Osteoblast (primary cell): ENCODE measurements around the gene FAM9C. TPM values are rescaled to one million over a fixed set of nuclear protein-coding genes. Genes with fewer than 3 reads are reported as not detected.

Source experiments
- DNase-seq: peaks from one replicate; pipeline ENCODE4 v3.0.0; 2011; ENCODE audit warnings: low spot score, mixed read lengths; ENCODE audit not compliant: insufficient read length; ENCODE audit errors: missing footprints
- H2AFZ ChIP-seq: 2 replicates; pipeline ENCODE4 v1.6.0; 2011; ENCODE audit warnings: mild to moderate bottlenecking, low read length
- H3K27ac ChIP-seq: 2 replicates; pipeline ENCODE4 v1.5.1; 2011; ENCODE audit warnings: mild to moderate bottlenecking, low read depth, low read length, moderate library complexity
- H3K27me3 ChIP-seq: 2 replicates; pipeline ENCODE4 v1.6.0; 2012; ENCODE audit warnings: mild to moderate bottlenecking, control low read depth, inconsistent platforms, low read length, moderate library complexity; ENCODE audit not compliant: insufficient read depth
- H3K36me3 ChIP-seq: 2 replicates; pipeline ENCODE4 v1.5.1; 2011; ENCODE audit warnings: mild to moderate bottlenecking, low read length, control low read depth, moderate library complexity; ENCODE audit not compliant: insufficient read depth
- H3K4me1 ChIP-seq: 2 replicates; pipeline ENCODE4 v1.5.1; 2011; ENCODE audit warnings: mild to moderate bottlenecking, low read length, control low read depth, moderate library complexity; ENCODE audit not compliant: insufficient read depth
- H3K4me2 ChIP-seq: 2 replicates; pipeline ENCODE4 v1.6.0; 2011; ENCODE audit warnings: mild to moderate bottlenecking, low read length; ENCODE audit not compliant: insufficient read depth
- H3K4me3 ChIP-seq: fragments of 200-600 bp; sonication (generic); 3 replicates; pipeline ENCODE4 v1.5.1; 2012; ENCODE audit warnings: mild to moderate bottlenecking, low read length, inconsistent platforms; ENCODE audit not compliant: insufficient read depth
- H3K79me2 ChIP-seq: 2 replicates; pipeline ENCODE4 v1.6.0; 2012; ENCODE audit warnings: mild to moderate bottlenecking, low read length, control low read depth, inconsistent platforms; ENCODE audit not compliant: insufficient read depth
- H3K9me3 ChIP-seq: 2 replicates; pipeline ENCODE4 v1.5.1; 2011; ENCODE audit warnings: low read depth, low read length, control low read depth
- H4K20me1 ChIP-seq: 2 replicates; pipeline ENCODE4 v1.6.0; 2012; ENCODE audit warnings: mild to moderate bottlenecking, low read length, control low read depth; ENCODE audit not compliant: insufficient read depth
- total RNA-seq: library from RNA; depleted of rRNA; stranded (reverse); fragments of >200 nt; gene quantifications from 2 replicates; pipeline ENCODE4 v1.2.3, GENCODE V29; 2012
- TF ChIP-seq, protein P1 (sequence below): IDR thresholded peaks from 2 replicates; pipeline ENCODE4 v1.5.1; 2011; ENCODE audit warnings: mild to moderate bottlenecking, low read depth, low read length, moderate library complexity; ENCODE audit errors: extremely low read depth

The FAM9C gene
- total RNA-seq, 1 donor: not detected

DNA sequence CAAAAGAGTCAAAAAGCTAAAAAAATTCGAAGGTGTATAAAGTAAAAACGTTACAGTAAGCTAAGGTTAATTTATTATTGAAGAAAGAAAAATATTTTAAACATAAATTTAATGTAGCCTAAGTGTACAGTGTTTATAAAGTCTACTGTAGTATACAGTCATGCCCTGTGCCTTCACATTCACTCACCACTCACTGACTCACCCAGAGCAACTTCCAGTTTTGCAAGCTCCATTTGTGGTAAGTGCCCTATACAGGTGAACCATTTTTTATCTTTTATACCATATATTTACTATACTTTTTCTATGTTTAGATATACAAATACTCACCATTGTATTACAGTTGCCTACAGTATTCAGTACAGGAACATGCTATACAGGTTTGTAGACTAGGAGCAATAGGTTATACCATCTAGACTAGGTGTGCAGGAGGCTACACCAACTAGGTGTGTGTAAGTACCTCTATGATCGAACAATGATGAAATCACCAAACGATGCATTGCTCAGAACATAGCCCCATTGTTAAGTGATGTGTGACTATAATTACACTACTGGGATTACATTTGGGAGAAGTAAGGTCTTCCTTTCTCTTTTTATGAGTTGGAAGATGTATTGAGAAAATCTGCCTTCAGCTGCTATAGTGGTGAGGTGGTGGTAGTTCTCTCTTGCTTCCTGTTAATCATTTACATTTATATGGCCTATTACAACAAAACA is 42.3 kb downstream of the FAM9C start:
- no peaks in the 10 kb centered on the region for H3K9me3 ChIP-seq
- no peak for DNase-seq
- H3K79me2 ChIP-seq: no peaks in the 10 kb centered on the region
- no peak overlapping the region for H3K4me3 ChIP-seq
- no peak overlapping the region for H3K27ac ChIP-seq
- H3K36me3 ChIP-seq: no peaks in the 10 kb centered on the region
- H3K4me2 ChIP-seq: no peak overlapping the region
- no peak overlapping the region for H2AFZ ChIP-seq
- H3K27me3 ChIP-seq: no peaks in the 10 kb centered on the region
- peaks cover 40% of the 10 kb centered on the region for H3K4me1 ChIP-seq
- no peaks in the 10 kb centered on the region for H4K20me1 ChIP-seq
- TF ChIP-seq, protein P1, sequence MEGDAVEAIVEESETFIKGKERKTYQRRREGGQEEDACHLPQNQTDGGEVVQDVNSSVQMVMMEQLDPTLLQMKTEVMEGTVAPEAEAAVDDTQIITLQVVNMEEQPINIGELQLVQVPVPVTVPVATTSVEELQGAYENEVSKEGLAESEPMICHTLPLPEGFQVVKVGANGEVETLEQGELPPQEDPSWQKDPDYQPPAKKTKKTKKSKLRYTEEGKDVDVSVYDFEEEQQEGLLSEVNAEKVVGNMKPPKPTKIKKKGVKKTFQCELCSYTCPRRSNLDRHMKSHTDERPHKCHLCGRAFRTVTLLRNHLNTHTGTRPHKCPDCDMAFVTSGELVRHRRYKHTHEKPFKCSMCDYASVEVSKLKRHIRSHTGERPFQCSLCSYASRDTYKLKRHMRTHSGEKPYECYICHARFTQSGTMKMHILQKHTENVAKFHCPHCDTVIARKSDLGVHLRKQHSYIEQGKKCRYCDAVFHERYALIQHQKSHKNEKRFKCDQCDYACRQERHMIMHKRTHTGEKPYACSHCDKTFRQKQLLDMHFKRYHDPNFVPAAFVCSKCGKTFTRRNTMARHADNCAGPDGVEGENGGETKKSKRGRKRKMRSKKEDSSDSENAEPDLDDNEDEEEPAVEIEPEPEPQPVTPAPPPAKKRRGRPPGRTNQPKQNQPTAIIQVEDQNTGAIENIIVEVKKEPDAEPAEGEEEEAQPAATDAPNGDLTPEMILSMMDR: no peak

DNA sequence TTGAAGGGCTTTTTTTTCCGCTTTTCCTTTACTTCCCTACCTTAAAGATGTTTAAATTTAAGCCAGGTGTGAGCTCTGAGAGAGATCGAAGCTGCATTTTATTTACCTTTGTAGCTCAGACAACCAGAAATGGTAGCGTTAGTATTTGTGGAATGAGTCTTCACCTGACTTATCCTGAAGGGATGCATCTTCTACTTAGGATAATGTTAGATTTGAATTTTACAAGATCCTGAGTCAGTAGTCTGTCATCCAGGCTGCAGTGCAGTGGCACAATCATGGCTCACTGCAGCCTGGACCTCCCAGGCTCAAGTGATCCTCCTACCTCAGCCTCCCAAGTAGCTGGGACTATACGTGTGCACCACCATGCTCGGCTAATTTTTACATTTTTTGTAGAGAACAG is 43.3 kb downstream of the FAM9C start:
- Histone ChIP-seq H3K4me3 (no peak overlapping the region), H3K27me3 (no peaks in the 10 kb centered on the region)
- TF ChIP-seq, protein P1: no peak

DNA sequence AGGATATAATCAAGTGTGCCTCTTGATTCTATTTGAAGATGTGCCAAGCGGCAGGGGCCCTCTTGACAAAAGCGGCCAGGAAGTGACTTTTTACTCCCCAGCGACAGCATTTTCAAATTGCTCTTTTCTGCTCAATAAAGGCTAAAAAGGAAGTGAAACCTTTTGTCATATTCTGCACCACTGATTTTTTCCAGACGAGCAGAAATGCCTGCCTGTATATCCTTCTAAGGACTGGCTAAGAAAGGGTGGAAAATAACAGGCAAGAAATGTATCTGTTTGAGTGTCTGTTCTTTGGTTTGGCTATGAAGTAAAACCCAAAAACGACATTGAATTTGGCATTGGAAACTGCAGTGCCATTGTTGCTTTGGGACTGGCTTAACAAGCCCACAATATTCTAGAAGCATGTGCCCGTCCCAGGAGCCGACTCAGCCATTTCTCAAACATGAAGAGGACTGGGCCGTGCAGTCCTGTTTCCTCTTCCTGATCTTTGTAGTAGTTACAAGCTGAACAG is 44.1 kb downstream of the FAM9C start:
- Histone ChIP-seq H3K27me3 (no peaks in the 10 kb centered on the region), H4K20me1 (no peaks in the 10 kb centered on the region), H3K4me2 (peak overlapping the region; percentile 23), H3K4me3 (no peak overlapping the region), H3K36me3 (no peaks in the 10 kb centered on the region), H3K9me3 (no peaks in the 10 kb centered on the region), H2AFZ (peak overlapping the region; percentile 77), H3K79me2 (no peaks in the 10 kb centered on the region), H3K4me1 (peaks cover 24% of the 10 kb centered on the region), H3K27ac (peak overlapping the region; percentile 47)
- TF ChIP-seq, protein P1: no peak
- DNase-seq: peak; percentile 60

More for the DNA sequence above, 43.3 kb downstream of the FAM9C start:
- no peak overlapping the region for H3K4me2 ChIP-seq
- H4K20me1 ChIP-seq: no peaks in the 10 kb centered on the region
- no peak overlapping the region for H2AFZ ChIP-seq
- H3K79me2 ChIP-seq: no peaks in the 10 kb centered on the region
- H3K9me3 ChIP-seq: no peaks in the 10 kb centered on the region
- no peak for DNase-seq
- peaks cover 32% of the 10 kb centered on the region for H3K4me1 ChIP-seq
- no peaks in the 10 kb centered on the region for H3K36me3 ChIP-seq
- peak overlapping the region; percentile 28 for H3K27ac ChIP-seq

DNA sequence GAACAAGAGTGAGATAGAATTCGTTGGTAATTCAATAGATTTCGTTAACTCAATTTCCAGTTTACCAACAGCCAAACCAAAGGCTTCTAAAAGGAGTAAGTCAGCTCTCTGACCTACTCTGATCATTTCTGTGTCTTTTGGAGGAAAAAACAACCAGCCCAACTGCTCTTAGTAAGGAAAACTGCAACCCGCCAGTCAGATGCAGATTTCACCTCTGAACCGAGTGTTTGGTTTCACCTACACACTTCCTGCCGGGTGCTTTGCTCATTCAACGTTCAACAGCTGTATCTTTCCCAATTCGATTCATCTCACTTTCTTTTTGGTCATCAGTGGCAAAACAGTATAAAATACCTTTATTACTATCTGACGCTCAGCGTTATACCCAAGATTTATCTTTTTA is 45.0 kb downstream of the FAM9C start:
- DNase-seq: no peak

More for the DNA sequence above, 45.0 kb downstream of the FAM9C start:
- Histone ChIP-seq H3K27ac (no peak overlapping the region), H4K20me1 (no peaks in the 10 kb centered on the region), H2AFZ (peak overlapping the region; percentile 48), H3K9me3 (no peaks in the 10 kb centered on the region), H3K79me2 (no peaks in the 10 kb centered on the region), H3K27me3 (no peaks in the 10 kb centered on the region), H3K4me2 (peak overlapping the region; percentile 26), H3K4me3 (no peak overlapping the region), H3K4me1 (peaks cover 21% of the 10 kb centered on the region), H3K36me3 (no peaks in the 10 kb centered on the region)
- TF ChIP-seq, protein P1: no peak
